Keratinocyte (primary cell): ENCODE measurements around the gene GLP2R. TPM values are rescaled to one million over a fixed set of nuclear protein-coding genes. Genes with fewer than 3 reads are reported as not detected.

ENCODE experiments used
- DNase-seq: peaks from one replicate; pipeline ENCODE4 v3.0.0-alpha.2; 2011; ENCODE audit warnings: low read depth, missing footprints, low spot score
- FAIRE-seq: peaks from 2 replicates; lab custom pipeline; 2011; peaks lifted over from hg19 to GRCh38; lab: Jason Lieb, UNC
- H2AFZ ChIP-seq: 2 replicates; pipeline ENCODE4 v1.6.0; 2012; ENCODE audit warnings: low read length, control low read depth, inconsistent platforms; ENCODE audit not compliant: control insufficient read depth
- H3K27ac ChIP-seq: 2 replicates; pipeline ENCODE4 v1.5.1; 2011; ENCODE audit warnings: low read length; ENCODE audit not compliant: control insufficient read depth, insufficient read depth
- H3K27me3 ChIP-seq: 3 replicates; pipeline ENCODE4 v1.6.0; 2011; ENCODE audit warnings: low read length; ENCODE audit not compliant: control insufficient read depth, insufficient read depth; ENCODE audit errors: extremely low read depth
- H3K36me3 ChIP-seq, 2 experiments: 2 replicates in 1 of 2; 3 replicates in 1 of 2; pipeline ENCODE4 v1.5.1; 2011; ENCODE audit warnings: low read length in 2 of 2, mild to moderate bottlenecking in 1 of 2; ENCODE audit not compliant: control insufficient read depth in 2 of 2, insufficient read depth in 2 of 2; ENCODE audit errors: extremely low read depth in 1 of 2
- H3K4me1 ChIP-seq: 3 replicates; pipeline ENCODE4 v1.5.1; 2011; ENCODE audit warnings: low read length; ENCODE audit not compliant: control insufficient read depth, insufficient read depth; ENCODE audit errors: extremely low read depth
- H3K4me2 ChIP-seq: 3 replicates; pipeline ENCODE4 v1.6.0; 2011; ENCODE audit warnings: low read depth, low read length; ENCODE audit not compliant: control insufficient read depth, insufficient read depth; ENCODE audit errors: extremely low read depth
- H3K4me3 ChIP-seq, 3 experiments: fragments of 200-600 bp in 1 of 3; sonication (generic) in 1 of 3; 2 replicates in 2 of 3; 3 replicates in 1 of 3; pipeline ENCODE4 v1.5.1; 2011 to 2016; ENCODE audit warnings: low read length in 3 of 3, mild to moderate bottlenecking in 3 of 3, control low read depth in 2 of 3, inconsistent platforms in 1 of 3, low read depth in 1 of 3, mixed read lengths in 1 of 3, mixed run types in 1 of 3, moderate library complexity in 1 of 3; ENCODE audit not compliant: control insufficient read depth in 2 of 3, insufficient read depth in 2 of 3; ENCODE audit errors: extremely low read depth in 1 of 3
- H3K79me2 ChIP-seq: 2 replicates; pipeline ENCODE4 v1.6.0; 2012; ENCODE audit warnings: low read length; ENCODE audit not compliant: control insufficient read depth, insufficient read depth
- H3K9ac ChIP-seq: 3 replicates; pipeline ENCODE4 v1.6.0; 2011; ENCODE audit warnings: low read length; ENCODE audit not compliant: control insufficient read depth, insufficient read depth; ENCODE audit errors: extremely low read depth
- H3K9me1 ChIP-seq: 3 replicates; pipeline ENCODE4 v1.6.0; 2011; ENCODE audit warnings: low read length; ENCODE audit not compliant: control insufficient read depth, insufficient read depth; ENCODE audit errors: extremely low read depth
- H3K9me3 ChIP-seq: 2 replicates; pipeline ENCODE4 v1.5.1; 2012; ENCODE audit warnings: low read depth, low read length; ENCODE audit not compliant: control insufficient read depth
- H4K20me1 ChIP-seq: 3 replicates; pipeline ENCODE4 v1.6.0; 2011; ENCODE audit warnings: low read length; ENCODE audit not compliant: control insufficient read depth, insufficient read depth; ENCODE audit errors: extremely low read depth
- EZH2 ChIP-seq: IDR thresholded peaks from one replicate; pipeline ENCODE4 v1.6.1; 2012; ENCODE audit warnings: inconsistent platforms, mild to moderate bottlenecking, low read length, moderate library complexity
- dilution Hi-C: fragments of 300-500 bp; cut with MboI; formaldehyde crosslinking; loops from one replicate; pipeline ENCODE4 v1.7.0; 2020; ENCODE audit warnings: low sequenced_read_pairs; ENCODE audit not compliant: extremely low pct_ligation_motif_present
- polyA plus RNA-seq, 5 experiments: library from polyadenylated mRNA; depleted of rRNA in 3 of 5; stranded (reverse) in 3 of 5; stranded (forward) in 1 of 5; unstranded in 1 of 5; fragments of >200 nt; gene quantifications; 1 replicate in 1 of 5; 2 replicates in 3 of 5; 3 replicates in 1 of 5; pipeline versions ENCODE4 v1.2.1 to v1.2.3, GENCODE V29; 2011 to 2012; ENCODE audit warnings: missing spikeins in 2 of 5, low read depth in 1 of 5, low replicate concordance in 1 of 5
- TF ChIP-seq, protein P1 (sequence below), 3 experiments: IDR thresholded peaks in 1 of 3; conservative IDR thresholded peaks in 1 of 3; optimal IDR thresholded peaks in 1 of 3; 2 replicates in 2 of 3; 3 replicates in 1 of 3; pipeline versions ENCODE3 to v1.5.1; 2011; ENCODE audit warnings: low read length in 3 of 3, mild to moderate bottlenecking in 3 of 3, moderate library complexity in 2 of 3, control low read depth in 1 of 3, inconsistent platforms in 1 of 3; ENCODE audit not compliant: insufficient read depth in 2 of 3; ENCODE audit errors: extremely low read depth in 1 of 3

Gene GLP2R
- polyA plus RNA-seq, 1 donor (not counting 4 experiments of a cell fraction or from before 2014, with no cell fraction given), result not detected

DNA sequence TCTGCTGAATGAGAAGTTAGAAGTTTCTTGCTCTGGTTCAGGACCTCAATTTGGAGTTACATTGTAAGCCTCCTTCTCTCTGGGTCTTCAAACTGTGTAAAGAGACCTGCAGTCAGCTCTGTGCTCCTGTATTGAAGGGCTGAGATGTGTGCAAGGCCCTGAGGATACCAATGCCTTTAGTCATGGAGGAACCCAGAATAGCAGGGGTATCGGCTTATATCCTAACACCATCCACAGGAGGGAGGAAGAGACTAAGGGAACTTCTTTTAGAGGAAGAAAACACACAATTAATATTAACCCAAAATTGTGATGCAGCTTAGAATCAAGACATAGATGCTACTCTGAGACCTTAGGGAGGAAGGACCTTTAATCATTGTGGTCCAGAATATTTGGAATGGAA is 36.5 kb downstream of the GLP2R start:
- H3K36me3 ChIP-seq, result no peaks in the 10 kb centered on the region
- no peaks in the 10 kb centered on the region for H4K20me1 ChIP-seq
- DNase-seq (no peak), FAIRE-seq (no peak)
- H3K27me3 ChIP-seq, result no peaks in the 10 kb centered on the region
- H2AFZ ChIP-seq, result no peak overlapping the region
- H3K27ac ChIP-seq, result no peak overlapping the region
- dilution Hi-C loops, result no loop called here
- no peak overlapping the region for H3K4me2 ChIP-seq
- H3K9me3 ChIP-seq, result no peaks in the 10 kb centered on the region
- no peaks in the 10 kb centered on the region for H3K9me1 ChIP-seq
- no peaks in the 10 kb centered on the region for H3K4me1 ChIP-seq
- no peaks in the 10 kb centered on the region for H3K79me2 ChIP-seq
- H3K4me3 ChIP-seq, result no peak overlapping the region
- TF ChIP-seq EZH2, result no peak
- TF ChIP-seq, protein P1, sequence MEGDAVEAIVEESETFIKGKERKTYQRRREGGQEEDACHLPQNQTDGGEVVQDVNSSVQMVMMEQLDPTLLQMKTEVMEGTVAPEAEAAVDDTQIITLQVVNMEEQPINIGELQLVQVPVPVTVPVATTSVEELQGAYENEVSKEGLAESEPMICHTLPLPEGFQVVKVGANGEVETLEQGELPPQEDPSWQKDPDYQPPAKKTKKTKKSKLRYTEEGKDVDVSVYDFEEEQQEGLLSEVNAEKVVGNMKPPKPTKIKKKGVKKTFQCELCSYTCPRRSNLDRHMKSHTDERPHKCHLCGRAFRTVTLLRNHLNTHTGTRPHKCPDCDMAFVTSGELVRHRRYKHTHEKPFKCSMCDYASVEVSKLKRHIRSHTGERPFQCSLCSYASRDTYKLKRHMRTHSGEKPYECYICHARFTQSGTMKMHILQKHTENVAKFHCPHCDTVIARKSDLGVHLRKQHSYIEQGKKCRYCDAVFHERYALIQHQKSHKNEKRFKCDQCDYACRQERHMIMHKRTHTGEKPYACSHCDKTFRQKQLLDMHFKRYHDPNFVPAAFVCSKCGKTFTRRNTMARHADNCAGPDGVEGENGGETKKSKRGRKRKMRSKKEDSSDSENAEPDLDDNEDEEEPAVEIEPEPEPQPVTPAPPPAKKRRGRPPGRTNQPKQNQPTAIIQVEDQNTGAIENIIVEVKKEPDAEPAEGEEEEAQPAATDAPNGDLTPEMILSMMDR (optimal IDR thresholded peaks at IDR 0.05 in 1 of 3, IDR thresholded peaks at IDR 0.05 in 1 of 3, conservative IDR thresholded peaks at IDR 0.05 in 1 of 3; ENCODE audit: extremely low read depth in 1 of 3, insufficient read depth in 2 of 3, low read length in 3 of 3), result no peak
- H3K9ac ChIP-seq, result no peak overlapping the region

DNA sequence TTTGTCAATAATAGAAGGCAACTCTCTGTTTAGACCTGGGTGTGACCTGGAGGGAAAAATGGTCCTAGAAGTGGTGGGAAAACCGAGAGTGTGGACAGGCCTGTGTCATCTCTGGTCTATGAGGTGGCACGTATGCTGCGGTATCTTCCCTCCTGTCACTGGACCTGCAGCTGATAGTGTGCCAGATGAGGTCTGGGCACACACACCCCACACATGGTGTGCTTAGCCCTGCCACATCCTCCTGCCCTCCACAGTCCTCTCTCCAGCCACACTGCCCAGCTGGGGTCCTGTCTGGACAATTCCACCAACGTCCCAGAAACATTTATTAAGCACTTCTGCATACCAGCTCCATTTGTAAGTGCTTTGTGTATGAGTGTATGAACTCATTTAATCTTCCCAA is 37.2 kb downstream of the GLP2R start:
- Histone ChIP-seq H3K9me3 (no peaks in the 10 kb centered on the region), H2AFZ (no peak overlapping the region), H3K4me1 (no peaks in the 10 kb centered on the region), H3K79me2 (no peaks in the 10 kb centered on the region), H3K9ac (no peak overlapping the region), H3K9me1 (no peaks in the 10 kb centered on the region), H3K4me3 (no peak overlapping the region), H3K27me3 (no peaks in the 10 kb centered on the region), H3K4me2 (no peak overlapping the region), H3K36me3 (no peaks in the 10 kb centered on the region), H4K20me1 (no peaks in the 10 kb centered on the region), H3K27ac (no peak overlapping the region)
- TF ChIP-seq, protein P1 (optimal IDR thresholded peaks at IDR 0.05 in 1 of 3, IDR thresholded peaks at IDR 0.05 in 1 of 3, conservative IDR thresholded peaks at IDR 0.05 in 1 of 3; ENCODE audit: extremely low read depth in 1 of 3, insufficient read depth in 2 of 3, low read length in 3 of 3), result no peak
- dilution Hi-C loops, result no loop called here
- DNase-seq, result no peak
- no peak for FAIRE-seq
